H9 (cell line): ENCODE data around the gene ADAMTS15. TPM values are rescaled to one million over a fixed set of nuclear protein-coding genes. Genes with fewer than 3 reads are reported as not detected.

Experiments used
- DNase-seq: peaks from one replicate; pipeline ENCODE4 v3.0.0-alpha.2; 2017
- H2AFZ ChIP-seq: one replicate; pipeline ENCODE4 v1.6.1; 2013; ENCODE audit warnings: mild to moderate bottlenecking, low read length, control low read depth, moderate library complexity
- H2AK5ac ChIP-seq: 2 replicates; pipeline ENCODE4 v1.6.1; 2013; ENCODE audit warnings: low read length, control low read depth, mixed read lengths; ENCODE audit not compliant: insufficient read length
- H2BK120ac ChIP-seq: one replicate; pipeline ENCODE4 v1.6.1; 2013; ENCODE audit warnings: low read depth, mild to moderate bottlenecking, low read length, control low read depth, inconsistent platforms; ENCODE audit not compliant: poor library complexity, severe bottlenecking
- H2BK12ac ChIP-seq: 2 replicates; pipeline ENCODE4 v1.6.1; 2013; ENCODE audit warnings: low read length, control low read depth, mixed read lengths, low read depth; ENCODE audit not compliant: insufficient read length
- H2BK15ac ChIP-seq: 2 replicates; pipeline ENCODE4 v1.6.1; 2013; ENCODE audit warnings: low read depth, low read length, control low read depth
- H2BK20ac ChIP-seq: one replicate; pipeline ENCODE4 v1.6.1; 2013; ENCODE audit warnings: low read depth, mild to moderate bottlenecking, low read length, control low read depth, inconsistent platforms; ENCODE audit not compliant: poor library complexity, severe bottlenecking
- H2BK5ac ChIP-seq: 2 replicates; pipeline ENCODE4 v1.6.1; 2013; ENCODE audit warnings: low read length, control low read depth, mixed read lengths; ENCODE audit not compliant: insufficient read length
- H3K14ac ChIP-seq: 2 replicates; pipeline ENCODE4 v1.6.1; 2013; ENCODE audit warnings: low read length, control low read depth; ENCODE audit not compliant: insufficient read depth
- H3K18ac ChIP-seq: 2 replicates; pipeline ENCODE4 v1.6.1; 2013; ENCODE audit warnings: low read depth, mild to moderate bottlenecking, mixed read lengths, low read length, control low read depth; ENCODE audit not compliant: insufficient read length
- H3K23ac ChIP-seq: 2 replicates; pipeline ENCODE4 v1.6.1; 2013; ENCODE audit warnings: low read length, control low read depth, mixed read lengths, low read depth; ENCODE audit not compliant: insufficient read length
- H3K23me2 ChIP-seq: 2 replicates; pipeline ENCODE4 v1.6.1; 2013; ENCODE audit warnings: low read depth, mild to moderate bottlenecking, mixed read lengths, low read length, control low read depth; ENCODE audit not compliant: insufficient read length, poor library complexity, severe bottlenecking
- H3K27ac ChIP-seq: 2 replicates; pipeline ENCODE4 v1.5.1; 2013; ENCODE audit warnings: low read length, control low read depth, mixed read lengths, low read depth; ENCODE audit not compliant: insufficient read length
- H3K27me3 ChIP-seq: 2 replicates; pipeline ENCODE4 v1.6.1; 2013; ENCODE audit warnings: low read length, control low read depth, inconsistent platforms; ENCODE audit not compliant: insufficient read depth
- H3K4ac ChIP-seq: 2 replicates; pipeline ENCODE4 v1.6.1; 2013; ENCODE audit warnings: low read depth, mild to moderate bottlenecking, control low read depth, inconsistent platforms, low read length, moderate library complexity
- H3K4me1 ChIP-seq: 2 replicates; pipeline ENCODE4 v1.6.1; 2013; ENCODE audit warnings: low read length, control low read depth, inconsistent platforms; ENCODE audit not compliant: insufficient read depth
- H3K4me2 ChIP-seq: 2 replicates; pipeline ENCODE4 v1.6.1; 2013; ENCODE audit warnings: low read length, control low read depth, mixed read lengths; ENCODE audit not compliant: insufficient read length, insufficient read depth
- H3K56ac ChIP-seq: 2 replicates; pipeline ENCODE4 v1.6.1; 2013; ENCODE audit warnings: low read depth, mild to moderate bottlenecking, mixed read lengths, low read length, control low read depth; ENCODE audit not compliant: insufficient read length
- H3K79me1 ChIP-seq: 2 replicates; pipeline ENCODE4 v1.6.1; 2013; ENCODE audit warnings: low read depth, mild to moderate bottlenecking, moderate library complexity, low read length, control low read depth, inconsistent platforms; ENCODE audit not compliant: insufficient read depth, poor library complexity, severe bottlenecking
- H3K79me2 ChIP-seq: 2 replicates; pipeline ENCODE4 v1.6.1; 2013; ENCODE audit warnings: low read length, control low read depth, inconsistent platforms; ENCODE audit not compliant: insufficient read depth
- H3K9ac ChIP-seq: 2 replicates; pipeline ENCODE4 v1.6.1; 2013; ENCODE audit warnings: low read length, control low read depth, mixed read lengths; ENCODE audit not compliant: insufficient read length; ENCODE audit errors: extremely low read depth
- H3K9me3 ChIP-seq: one replicate; pipeline ENCODE4 v1.6.1; 2013; ENCODE audit warnings: low read depth, low read length, inconsistent platforms; ENCODE audit not compliant: control insufficient read depth
- H3T11ph ChIP-seq: one replicate; pipeline ENCODE4 v1.6.1; 2013; ENCODE audit warnings: mild to moderate bottlenecking, low read length, control low read depth, inconsistent platforms
- H4K20me1 ChIP-seq: one replicate; pipeline ENCODE4 v1.6.1; 2013; ENCODE audit not compliant: control insufficient read depth, insufficient read length, insufficient read depth
- H4K5ac ChIP-seq: 2 replicates; pipeline ENCODE4 v1.6.1; 2013; ENCODE audit warnings: low read depth, mild to moderate bottlenecking, mixed read lengths, low read length, control low read depth; ENCODE audit not compliant: insufficient read length
- H4K8ac ChIP-seq: replicated peaks from 2 replicates; pipeline ENCODE4 v1.6.1; 2013; ENCODE audit warnings: low read length, control low read depth, mixed read lengths, low read depth; ENCODE audit not compliant: insufficient read length
- H4K91ac ChIP-seq: 2 replicates; pipeline ENCODE4 v1.6.1; 2013; ENCODE audit warnings: low read depth, mild to moderate bottlenecking, moderate library complexity, mixed read lengths, low read length, control low read depth; ENCODE audit not compliant: insufficient read length
- H3K27ac Mint-ChIP-seq, 3 experiments: 2 replicates in 2 of 3; 3 replicates in 1 of 3; pipeline ENCODE4 v1.8.0; 2020 to 2021; ENCODE audit warnings: mixed read lengths in 3 of 3, mild to moderate bottlenecking in 1 of 3, moderate library complexity in 1 of 3
- H3K27me3 Mint-ChIP-seq: 2 replicates; pipeline ENCODE4 v1.8.0; 2021; ENCODE audit warnings: low read depth, mild to moderate bottlenecking, moderate library complexity, mixed read lengths
- H3K36me3 Mint-ChIP-seq, 3 experiments: 2 replicates in 2 of 3; 3 replicates in 1 of 3; pipeline ENCODE4 v1.8.0; 2020 to 2021; ENCODE audit warnings: low read depth in 3 of 3, mixed read lengths in 3 of 3; ENCODE audit not compliant: insufficient read depth in 1 of 3
- H3K4me1 Mint-ChIP-seq, 2 experiments: 2 replicates each; pipeline ENCODE4 v1.8.0; 2020; ENCODE audit warnings: mixed read lengths in 2 of 2
- H3K4me3 Mint-ChIP-seq, 2 experiments: 2 replicates in 1 of 2; 3 replicates in 1 of 2; pipeline ENCODE4 v1.8.0; 2020 to 2021; ENCODE audit warnings: mild to moderate bottlenecking in 2 of 2, mixed read lengths in 2 of 2, moderate library complexity in 1 of 2
- H3K9me3 Mint-ChIP-seq, 2 experiments: 2 replicates in 1 of 2; 3 replicates in 1 of 2; pipeline ENCODE4 v1.8.0; 2020; ENCODE audit warnings: mild to moderate bottlenecking in 2 of 2, mixed read lengths in 2 of 2, moderate library complexity in 1 of 2
- WGBS: extraction: QIAGEN DNeasy Blood & Tissue Kit; methylation state at CpG from one replicate; pipeline ENCODE4 v1.1.7; 2013; ENCODE audit warnings: missing lambda C conversion rate, low lambda C conversion rate, mixed read lengths; ENCODE audit not compliant: insufficient read length; ENCODE audit errors: extremely low coverage; 5-methylcytosine and 5-hydroxymethylcytosine counted together
- total RNA-seq: library from RNA; stranded (reverse); gene quantifications from 2 replicates; pipeline ENCODE4 v1.2.1, GENCODE V29; 2021
- TF ChIP-seq, protein P1 (sequence below): fragments of 200-600 bp; sonication (generic); conservative IDR thresholded peaks from 3 replicates; pipeline ENCODE4 v1.8.0; 2021; ENCODE audit warnings: antibody characterized with exemption, mild to moderate bottlenecking

The ADAMTS15 gene
- total RNA-seq, 1 experiment from 2014 or later: 1.3 TPM

DNA sequence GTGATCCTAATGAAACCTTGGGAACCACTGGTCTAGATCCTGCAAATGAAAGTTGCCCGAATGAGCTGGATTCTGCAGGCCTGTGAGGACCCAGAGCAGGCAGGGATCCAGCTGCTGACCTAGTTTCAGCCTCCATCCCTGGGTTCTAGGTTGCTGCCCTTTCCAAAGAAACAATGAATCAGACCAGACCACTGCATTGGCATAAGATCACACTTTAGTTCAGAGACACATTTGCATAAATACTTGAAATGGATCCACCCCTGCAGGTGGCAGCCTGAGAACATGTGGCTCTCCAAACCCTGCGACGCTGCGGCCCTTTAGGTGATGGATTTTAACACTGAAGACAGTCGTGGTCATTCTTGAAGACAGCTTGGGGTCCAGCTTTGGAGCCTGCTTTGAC, 43.7 kb upstream of the ADAMTS15 start:
- Histone ChIP-seq H3K14ac (no peak overlapping the region), H3K9me3 (no peaks in the 10 kb centered on the region), H2AK5ac (no peak overlapping the region), H4K20me1 (no peaks in the 10 kb centered on the region), H4K8ac (no peak overlapping the region), H3K23ac (no peak overlapping the region), H3K23me2 (no peaks in the 10 kb centered on the region), H4K5ac (peak overlapping the region; percentile 22), H3K4me1 (peaks cover 13% of the 10 kb centered on the region; the same call in 1 of the 2 replicates), H3K56ac (no peak overlapping the region), H3K79me1 (no peaks in the 10 kb centered on the region), H3K4me2 (no peak overlapping the region), H2BK5ac (no peak overlapping the region), H3K27me3 (no peaks in the 10 kb centered on the region), H3K4ac (no peak overlapping the region; the same call in 1 of the 2 replicates), H2BK12ac (no peak overlapping the region), H3K9ac (no peak overlapping the region), H4K91ac (peak overlapping the region; percentile 82), H2BK20ac (no peak overlapping the region), H3K79me2 (no peaks in the 10 kb centered on the region), H2BK120ac (no peak overlapping the region), H2BK15ac (no peak overlapping the region), H3K18ac (peak overlapping the region; percentile 33), H2AFZ (no peak overlapping the region), H3K27ac (peak overlapping the region; percentile 40), H3T11ph (no peak overlapping the region)
- Mint-ChIP-seq H3K36me3 (peaks cover 3 to 15% (median 4%) of the 10 kb centered on the region in 3 experiments; a peak in 3 of 7 replicates), H3K4me3 (no peak overlapping the region), H3K9me3 (no peaks in the 10 kb centered on the region), H3K27ac (peak overlapping the region; percentile 55 to 96 (median 58); a peak in 5 of 7 replicates), H3K27me3 (peaks cover 26% of the 10 kb centered on the region), H3K4me1 (peaks cover 54 to 71% of the 10 kb centered on the region in 2 experiments)
- no CpG with 5 or more reads among the region's 5 CpGs for WGBS
- TF ChIP-seq, protein P1, sequence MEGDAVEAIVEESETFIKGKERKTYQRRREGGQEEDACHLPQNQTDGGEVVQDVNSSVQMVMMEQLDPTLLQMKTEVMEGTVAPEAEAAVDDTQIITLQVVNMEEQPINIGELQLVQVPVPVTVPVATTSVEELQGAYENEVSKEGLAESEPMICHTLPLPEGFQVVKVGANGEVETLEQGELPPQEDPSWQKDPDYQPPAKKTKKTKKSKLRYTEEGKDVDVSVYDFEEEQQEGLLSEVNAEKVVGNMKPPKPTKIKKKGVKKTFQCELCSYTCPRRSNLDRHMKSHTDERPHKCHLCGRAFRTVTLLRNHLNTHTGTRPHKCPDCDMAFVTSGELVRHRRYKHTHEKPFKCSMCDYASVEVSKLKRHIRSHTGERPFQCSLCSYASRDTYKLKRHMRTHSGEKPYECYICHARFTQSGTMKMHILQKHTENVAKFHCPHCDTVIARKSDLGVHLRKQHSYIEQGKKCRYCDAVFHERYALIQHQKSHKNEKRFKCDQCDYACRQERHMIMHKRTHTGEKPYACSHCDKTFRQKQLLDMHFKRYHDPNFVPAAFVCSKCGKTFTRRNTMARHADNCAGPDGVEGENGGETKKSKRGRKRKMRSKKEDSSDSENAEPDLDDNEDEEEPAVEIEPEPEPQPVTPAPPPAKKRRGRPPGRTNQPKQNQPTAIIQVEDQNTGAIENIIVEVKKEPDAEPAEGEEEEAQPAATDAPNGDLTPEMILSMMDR: no peak
- peak; percentile 52 for DNase-seq
